ENCODE results near the gene BCAM. TPM values are rescaled to one million over a fixed set of nuclear protein-coding genes. Genes with fewer than 3 reads are reported as not detected.

Gene BCAM
- total RNA-seq, 1 experiment from 2014 or later, result 30.0 TPM

- BruUV-seq (replicated peaks), result no TSS peak
- intact Hi-C loops (cut with micrococcal nuclease; ENCODE audit: unreplicated experiment), result no loop called here
- TF ChIP-seq, protein P1, sequence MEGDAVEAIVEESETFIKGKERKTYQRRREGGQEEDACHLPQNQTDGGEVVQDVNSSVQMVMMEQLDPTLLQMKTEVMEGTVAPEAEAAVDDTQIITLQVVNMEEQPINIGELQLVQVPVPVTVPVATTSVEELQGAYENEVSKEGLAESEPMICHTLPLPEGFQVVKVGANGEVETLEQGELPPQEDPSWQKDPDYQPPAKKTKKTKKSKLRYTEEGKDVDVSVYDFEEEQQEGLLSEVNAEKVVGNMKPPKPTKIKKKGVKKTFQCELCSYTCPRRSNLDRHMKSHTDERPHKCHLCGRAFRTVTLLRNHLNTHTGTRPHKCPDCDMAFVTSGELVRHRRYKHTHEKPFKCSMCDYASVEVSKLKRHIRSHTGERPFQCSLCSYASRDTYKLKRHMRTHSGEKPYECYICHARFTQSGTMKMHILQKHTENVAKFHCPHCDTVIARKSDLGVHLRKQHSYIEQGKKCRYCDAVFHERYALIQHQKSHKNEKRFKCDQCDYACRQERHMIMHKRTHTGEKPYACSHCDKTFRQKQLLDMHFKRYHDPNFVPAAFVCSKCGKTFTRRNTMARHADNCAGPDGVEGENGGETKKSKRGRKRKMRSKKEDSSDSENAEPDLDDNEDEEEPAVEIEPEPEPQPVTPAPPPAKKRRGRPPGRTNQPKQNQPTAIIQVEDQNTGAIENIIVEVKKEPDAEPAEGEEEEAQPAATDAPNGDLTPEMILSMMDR (IDR thresholded peaks at IDR 0.05; ENCODE audit: unreplicated experiment), result no peak
- peaks cover 21% of the 10 kb centered on the region for H3K36me3 Mint-ChIP-seq (ENCODE audit: insufficient read depth, unreplicated experiment)
- H3K4me1 Mint-ChIP-seq (ENCODE audit: low read depth, unreplicated experiment), result peaks cover 11% of the 10 kb centered on the region
- no peaks in the 10 kb centered on the region for H3K27me3 Mint-ChIP-seq (ENCODE audit: unreplicated experiment)
- CTCF ChIA-PET, result no interaction called here
- no peak for DNase-seq
- no peak overlapping the region for H3K4me3 Mint-ChIP-seq (ENCODE audit: low read depth, unreplicated experiment)
- H3K9me3 Mint-ChIP-seq (ENCODE audit: low read depth, unreplicated experiment), result no peaks in the 10 kb centered on the region
- no peak overlapping the region for H3K27ac Mint-ChIP-seq (ENCODE audit: unreplicated experiment)
These were observed 4.4 kb downstream of the BCAM start for GRCh38 chr19:44813070-44813840.

GRCh38 chr19:44813841-44814470 lies 5.1 kb downstream of the BCAM start:
- BruUV-seq (replicated peaks), result no TSS peak
- CTCF ChIA-PET, result no interaction called here
- Mint-ChIP-seq H3K4me3 (ENCODE audit: low read depth, unreplicated experiment) (no peak overlapping the region), H3K27ac (ENCODE audit: unreplicated experiment) (no peak overlapping the region), H3K36me3 (ENCODE audit: insufficient read depth, unreplicated experiment) (peaks cover 19% of the 10 kb centered on the region), H3K4me1 (ENCODE audit: low read depth, unreplicated experiment) (peaks cover 8% of the 10 kb centered on the region), H3K9me3 (ENCODE audit: low read depth, unreplicated experiment) (no peaks in the 10 kb centered on the region), H3K27me3 (ENCODE audit: unreplicated experiment) (no peaks in the 10 kb centered on the region)
- no peak for DNase-seq
- intact Hi-C loops (cut with micrococcal nuclease; ENCODE audit: unreplicated experiment), result no loop called here
- TF ChIP-seq, protein P1 (IDR thresholded peaks at IDR 0.05; ENCODE audit: unreplicated experiment), result no peak

- Mint-ChIP-seq H3K9me3 (ENCODE audit: low read depth, unreplicated experiment) (no peaks in the 10 kb centered on the region), H3K36me3 (ENCODE audit: insufficient read depth, unreplicated experiment) (peaks cover 17% of the 10 kb centered on the region), H3K4me3 (ENCODE audit: low read depth, unreplicated experiment) (no peak overlapping the region), H3K4me1 (ENCODE audit: low read depth, unreplicated experiment) (peaks cover 8% of the 10 kb centered on the region), H3K27ac (ENCODE audit: unreplicated experiment) (no peak overlapping the region), H3K27me3 (ENCODE audit: unreplicated experiment) (no peaks in the 10 kb centered on the region)
- CTCF ChIA-PET, result no interaction called here
- TF ChIP-seq, protein P1 (IDR thresholded peaks at IDR 0.05; ENCODE audit: unreplicated experiment), result no peak
- BruUV-seq (replicated peaks), result no TSS peak
- intact Hi-C loops (cut with micrococcal nuclease; ENCODE audit: unreplicated experiment), result no loop called here
- DNase-seq, result no peak
These were observed 5.6 kb downstream of the BCAM start for GRCh38 chr19:44814517-44814916.

- Mint-ChIP-seq H3K36me3 (ENCODE audit: insufficient read depth, unreplicated experiment) (peaks cover 16% of the 10 kb centered on the region), H3K27me3 (ENCODE audit: unreplicated experiment) (no peaks in the 10 kb centered on the region), H3K4me1 (ENCODE audit: low read depth, unreplicated experiment) (peaks cover 8% of the 10 kb centered on the region), H3K4me3 (ENCODE audit: low read depth, unreplicated experiment) (no peak overlapping the region), H3K9me3 (ENCODE audit: low read depth, unreplicated experiment) (no peaks in the 10 kb centered on the region), H3K27ac (ENCODE audit: unreplicated experiment) (no peak overlapping the region)
- no TSS peak for BruUV-seq (replicated peaks)
- TF ChIP-seq, protein P1 (IDR thresholded peaks at IDR 0.05; ENCODE audit: unreplicated experiment), result no peak
- CTCF ChIA-PET, result no interaction called here
- intact Hi-C loops (cut with micrococcal nuclease; ENCODE audit: unreplicated experiment), result no loop called here
- no peak for DNase-seq
These were observed 7.4 kb downstream of the BCAM start for GRCh38 chr19:44816301-44816700.
